Memory B cell (primary cell): Measurements from ENCODE around the gene GATD1.

Experiments used
- ATAC-seq: fragments of 150-1000 bp; cut with Tn5 transposase; 2 replicates; pipeline ENCODE4 v1.10.0; 2021; ENCODE audit warnings: low read depth, mild to moderate bottlenecking, moderate library complexity
- DNase-seq, 2 donors: peaks; one replicate each; pipeline ENCODE4 v3.0.0; 2022; ENCODE audit warnings: low spot score in 2 of 2
- H3K27ac Mint-ChIP-seq: one replicate; pipeline ENCODE4 v1.8.0; 2022; ENCODE audit warnings: mild to moderate bottlenecking, moderate library complexity, mixed read lengths
- H3K27me3 Mint-ChIP-seq: one replicate; pipeline ENCODE4 v1.8.0; 2022; ENCODE audit warnings: mixed read lengths
- H3K36me3 Mint-ChIP-seq: one replicate; pipeline ENCODE4 v1.8.0; 2022; ENCODE audit warnings: mild to moderate bottlenecking, mixed read lengths
- H3K4me1 Mint-ChIP-seq: one replicate; pipeline ENCODE4 v1.8.0; 2022; ENCODE audit warnings: mixed read lengths
- H3K4me3 Mint-ChIP-seq: one replicate; pipeline ENCODE4 v1.8.0; 2022; ENCODE audit warnings: mild to moderate bottlenecking, moderate library complexity, mixed read lengths
- H3K9me3 Mint-ChIP-seq: one replicate; pipeline ENCODE4 v1.8.0; 2022; ENCODE audit warnings: mixed read lengths

GATD1 gene

DNA sequence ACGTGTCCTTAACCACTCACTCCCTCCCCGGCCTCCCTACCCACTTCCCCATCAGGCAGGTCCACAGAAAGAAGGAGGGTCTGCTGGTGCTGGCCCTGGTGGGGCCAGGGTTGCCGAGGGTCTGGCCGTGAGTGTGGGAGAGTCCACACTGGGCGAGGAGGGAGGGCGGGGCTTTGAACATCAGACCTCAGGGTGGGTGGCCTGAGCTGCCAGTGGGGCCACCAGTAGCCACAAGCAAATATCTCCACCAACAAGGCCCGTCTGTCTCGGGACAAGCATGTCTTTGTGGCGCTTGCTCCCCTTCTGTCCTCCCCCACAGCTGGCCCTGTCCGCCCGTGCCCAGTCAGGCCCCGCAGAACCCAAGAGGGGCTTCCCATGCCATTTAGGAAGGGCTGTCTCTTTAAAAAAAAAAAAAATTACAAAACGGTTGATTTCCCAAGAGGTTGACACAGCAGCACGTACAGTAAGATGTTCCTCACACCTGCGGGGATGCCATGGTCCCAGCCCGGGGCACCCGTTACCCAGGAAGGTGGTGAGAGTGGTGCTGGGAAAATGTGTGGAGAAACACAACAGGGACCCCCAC lies 47.7 kb downstream of the GATD1 start:
- H3K4me3 Mint-ChIP-seq: no peak overlapping the region
- no peak for ATAC-seq

DNA sequence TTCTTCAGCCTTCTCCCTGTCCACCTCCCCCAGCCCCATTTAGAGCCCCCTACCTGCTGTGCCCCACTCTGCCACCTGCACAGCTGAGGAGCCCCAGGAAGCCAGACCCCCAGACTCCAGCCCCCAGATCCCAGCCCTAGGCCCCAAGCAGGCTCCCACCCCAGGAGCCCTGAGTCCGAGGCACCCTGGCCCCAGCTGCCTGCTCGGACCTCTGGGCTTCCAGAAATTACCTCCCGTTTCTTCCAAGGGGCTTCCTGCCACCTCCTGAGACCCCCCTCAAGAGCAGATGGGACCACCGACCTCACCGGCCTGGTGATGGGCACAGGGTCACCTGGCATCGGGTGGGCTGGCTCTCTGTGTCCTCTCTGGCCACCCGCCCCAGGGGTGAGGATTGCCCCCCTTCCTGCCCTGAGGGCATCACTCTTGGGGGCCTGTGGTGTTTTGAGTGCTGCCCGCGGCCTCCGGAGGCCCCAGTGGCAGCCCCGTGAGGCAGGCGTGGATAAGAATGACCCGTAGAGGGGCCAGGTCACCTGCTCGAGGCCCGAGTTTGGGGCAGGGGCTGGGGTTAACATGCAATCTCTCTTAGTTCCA lies 48.3 kb downstream of the GATD1 start:
- ATAC-seq (no peak), DNase-seq (no peak)
- no peaks in the 10 kb centered on the region for H3K9me3 Mint-ChIP-seq
- no peak overlapping the region for H3K4me3 Mint-ChIP-seq
- no peaks in the 10 kb centered on the region for H3K36me3 Mint-ChIP-seq
- peaks cover 2% of the 10 kb centered on the region for H3K27me3 Mint-ChIP-seq
- peaks cover 4% of the 10 kb centered on the region for H3K4me1 Mint-ChIP-seq
- H3K27ac Mint-ChIP-seq: no peak overlapping the region

More for the DNA sequence above, 47.7 kb downstream of the GATD1 start:
- H3K27ac Mint-ChIP-seq: no peak overlapping the region
- no peak for DNase-seq
- peaks cover 2% of the 10 kb centered on the region for H3K27me3 Mint-ChIP-seq
- H3K4me1 Mint-ChIP-seq: peaks cover 4% of the 10 kb centered on the region
- H3K36me3 Mint-ChIP-seq: no peaks in the 10 kb centered on the region
- H3K9me3 Mint-ChIP-seq: no peaks in the 10 kb centered on the region

DNA sequence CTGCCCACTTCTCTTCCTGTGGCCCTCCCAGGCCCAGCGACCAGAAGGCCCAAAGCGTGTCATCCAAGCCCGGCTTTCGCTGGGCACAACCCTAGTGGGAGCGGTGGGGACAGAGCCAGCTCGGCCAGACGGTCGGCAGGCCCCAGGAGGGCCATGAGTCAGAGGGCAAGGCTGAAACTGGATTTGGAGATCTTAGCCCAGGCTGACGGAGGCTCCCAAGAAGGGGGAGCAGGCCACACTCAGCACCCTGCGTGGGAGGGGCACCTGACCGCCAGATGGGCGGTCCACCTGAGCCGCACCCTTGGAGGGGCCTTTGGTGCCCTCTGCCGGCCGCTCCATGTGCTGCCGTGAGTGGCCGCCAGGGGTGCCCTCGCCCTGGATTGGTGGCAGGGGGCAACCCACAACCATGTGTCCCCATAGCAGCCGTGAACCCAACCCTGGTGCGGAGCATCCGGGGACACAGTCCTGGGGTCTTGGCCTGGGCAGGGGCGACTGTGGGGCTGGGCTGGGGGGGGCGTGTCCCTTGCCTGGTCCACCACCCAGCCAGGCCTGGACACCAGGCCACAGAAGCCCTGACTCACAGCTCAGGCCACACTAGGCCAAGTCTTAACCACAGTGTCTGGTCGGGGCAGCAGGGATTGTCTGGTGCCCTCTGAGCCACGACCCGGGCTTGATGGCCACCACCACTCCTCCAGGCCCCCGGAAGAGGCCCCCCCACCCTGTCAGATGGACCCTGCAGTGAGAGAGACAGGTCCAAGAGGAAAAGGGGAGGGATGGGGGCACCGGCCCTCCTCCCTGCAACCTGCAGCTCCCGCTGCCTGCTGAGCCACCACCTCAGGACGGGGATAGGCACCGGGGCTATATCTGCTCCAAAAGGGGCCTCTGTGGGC lies 49.2 kb downstream of the GATD1 start:
- no peak overlapping the region for H3K4me3 Mint-ChIP-seq
- H3K36me3 Mint-ChIP-seq: no peaks in the 10 kb centered on the region
- H3K27ac Mint-ChIP-seq: no peak overlapping the region
- peaks cover 3% of the 10 kb centered on the region for H3K27me3 Mint-ChIP-seq
- H3K4me1 Mint-ChIP-seq: peaks cover 8% of the 10 kb centered on the region
- H3K9me3 Mint-ChIP-seq: no peaks in the 10 kb centered on the region
- peak; percentile 76 to 89 for DNase-seq
- peak; percentile 80 for ATAC-seq

DNA sequence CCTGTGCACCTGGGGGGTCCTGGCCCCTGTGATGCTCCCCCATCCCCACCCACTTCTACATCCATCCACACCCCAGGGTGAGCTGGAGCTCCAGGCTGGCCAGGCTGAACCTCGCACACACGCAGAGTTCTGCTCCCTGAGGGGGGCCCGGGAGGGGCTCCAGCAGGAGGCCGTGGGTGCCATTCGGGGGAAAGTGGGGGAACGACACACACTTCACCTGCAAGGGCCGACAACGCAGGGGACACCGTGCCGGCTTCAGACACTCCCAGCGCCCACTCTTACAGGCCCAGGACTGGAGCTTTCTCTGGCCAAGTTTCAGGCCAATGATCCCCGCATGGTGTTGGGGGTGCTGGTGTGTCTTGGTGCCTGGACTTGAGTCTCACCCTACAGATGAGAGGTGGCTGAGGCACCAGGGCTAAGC lies 50.0 kb downstream of the GATD1 start:
- Mint-ChIP-seq H3K4me1 (peaks cover 10% of the 10 kb centered on the region), H3K27me3 (peaks cover 4% of the 10 kb centered on the region), H3K36me3 (no peaks in the 10 kb centered on the region), H3K4me3 (peak overlapping the region; percentile 44), H3K27ac (no peak overlapping the region), H3K9me3 (no peaks in the 10 kb centered on the region)
- ATAC-seq (no peak), DNase-seq (peak in 1 of 2 donors; percentile 25)

GRCh38 chr11:726278-727220 lies 50.7 kb downstream of the GATD1 start:
- Mint-ChIP-seq H3K9me3 (no peaks in the 10 kb centered on the region), H3K4me1 (peaks cover 11% of the 10 kb centered on the region), H3K27ac (peak overlapping the region; percentile 31), H3K36me3 (no peaks in the 10 kb centered on the region), H3K27me3 (peaks cover 4% of the 10 kb centered on the region), H3K4me3 (peak overlapping the region; percentile 81)
- peak in 1 of 2 donors; percentile 60 for DNase-seq
- peak; percentile 13 for ATAC-seq

GRCh38 chr11:725624-726202 lies 51.6 kb downstream of the GATD1 start:
- Mint-ChIP-seq H3K36me3 (no peaks in the 10 kb centered on the region), H3K27ac (peak overlapping the region; percentile 31), H3K9me3 (no peaks in the 10 kb centered on the region), H3K27me3 (peaks cover 4% of the 10 kb centered on the region), H3K4me3 (peak overlapping the region; percentile 81), H3K4me1 (peaks cover 14% of the 10 kb centered on the region)
- ATAC-seq: no peak
- DNase-seq: peak in 1 of 2 donors; percentile 20

DNA sequence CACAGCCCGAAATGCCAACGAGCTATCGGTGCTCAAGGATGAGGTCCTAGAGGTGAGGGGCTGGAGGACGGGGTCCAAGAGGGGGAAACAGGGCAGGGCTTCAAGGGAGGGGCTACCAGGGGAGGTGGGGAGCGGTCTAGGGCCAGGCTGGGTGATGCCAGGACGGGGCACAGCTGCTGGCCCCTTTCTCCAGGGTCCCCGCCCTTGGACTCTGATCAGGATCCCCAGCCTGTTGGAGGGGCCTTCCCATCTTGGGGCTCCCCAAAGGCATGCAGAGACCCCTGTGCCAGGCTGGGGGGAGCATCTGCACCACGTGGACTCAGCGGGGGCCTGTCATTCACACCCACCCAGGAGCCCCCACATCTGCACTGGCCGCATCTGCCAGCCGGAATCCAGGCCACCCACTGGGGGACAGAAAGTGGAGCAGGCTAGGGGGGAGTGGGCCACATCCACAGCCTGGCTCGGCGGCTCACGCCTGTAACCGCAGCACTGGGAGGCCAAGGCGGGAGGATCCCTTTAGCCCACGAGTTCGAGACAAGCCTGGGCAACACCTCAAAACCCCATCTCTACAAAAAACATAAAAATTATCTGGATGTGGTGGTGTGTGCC lies 52.4 kb downstream of the GATD1 start:
- H3K4me1 Mint-ChIP-seq: peaks cover 14% of the 10 kb centered on the region
- H3K27me3 Mint-ChIP-seq: peaks cover 4% of the 10 kb centered on the region
- H3K4me3 Mint-ChIP-seq: peak overlapping the region; percentile 81
- no peaks in the 10 kb centered on the region for H3K36me3 Mint-ChIP-seq
- H3K27ac Mint-ChIP-seq: no peak overlapping the region
- DNase-seq: peak in 1 of 2 donors; percentile 22
- ATAC-seq: no peak
- no peaks in the 10 kb centered on the region for H3K9me3 Mint-ChIP-seq

GRCh38 chr11:724049-724777 lies 53.1 kb downstream of the GATD1 start:
- no peak for ATAC-seq
- H3K4me1 Mint-ChIP-seq: peaks cover 16% of the 10 kb centered on the region
- no peaks in the 10 kb centered on the region for H3K36me3 Mint-ChIP-seq
- peak overlapping the region; percentile 29 for H3K4me3 Mint-ChIP-seq
- peaks cover 5% of the 10 kb centered on the region for H3K27me3 Mint-ChIP-seq
- H3K27ac Mint-ChIP-seq: no peak overlapping the region
- H3K9me3 Mint-ChIP-seq: no peaks in the 10 kb centered on the region
- no peak for DNase-seq

DNA sequence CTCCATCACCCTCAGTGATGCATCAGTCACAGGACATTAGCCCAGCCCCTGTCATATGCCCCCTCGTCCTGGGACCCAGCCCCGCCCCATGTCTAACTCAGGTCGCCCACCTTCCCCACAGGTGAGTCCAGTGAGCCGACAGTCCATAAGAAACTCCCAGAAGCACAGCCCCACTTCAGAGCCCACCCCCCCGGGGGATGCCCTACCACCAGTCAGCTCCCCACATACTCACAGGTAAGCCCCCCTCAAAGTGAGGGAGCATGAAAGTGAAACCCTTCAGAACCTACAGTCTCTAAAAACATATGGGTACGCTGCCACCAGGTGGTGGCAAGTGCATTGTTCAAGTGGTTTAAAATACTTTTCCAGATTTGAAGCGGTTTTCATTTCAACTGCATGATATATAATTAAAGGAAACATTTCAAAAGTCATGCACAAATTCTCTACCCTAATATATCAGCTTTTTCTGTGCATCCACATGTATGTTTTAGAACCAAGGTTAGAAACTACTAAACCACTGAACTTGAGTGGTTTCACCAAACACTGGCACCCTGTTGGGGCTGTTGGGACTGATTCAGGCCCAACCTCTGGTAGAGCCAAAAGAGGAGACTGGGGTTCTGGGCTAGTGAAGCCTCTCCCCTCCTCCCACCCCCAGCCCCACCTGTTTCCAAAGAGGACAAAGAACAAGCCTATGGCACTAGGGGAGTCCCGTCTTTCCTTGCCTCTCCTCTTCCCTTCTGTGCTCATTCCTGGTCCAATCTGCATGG lies 54.0 kb downstream of the GATD1 start:
- Mint-ChIP-seq H3K4me3 (peak overlapping the region; percentile 84), H3K9me3 (no peaks in the 10 kb centered on the region), H3K27me3 (peaks cover 6% of the 10 kb centered on the region), H3K27ac (no peak overlapping the region), H3K4me1 (peaks cover 16% of the 10 kb centered on the region), H3K36me3 (no peaks in the 10 kb centered on the region)
- peak; percentile 25 for ATAC-seq
- peak; percentile 47 to 64 for DNase-seq

DNA sequence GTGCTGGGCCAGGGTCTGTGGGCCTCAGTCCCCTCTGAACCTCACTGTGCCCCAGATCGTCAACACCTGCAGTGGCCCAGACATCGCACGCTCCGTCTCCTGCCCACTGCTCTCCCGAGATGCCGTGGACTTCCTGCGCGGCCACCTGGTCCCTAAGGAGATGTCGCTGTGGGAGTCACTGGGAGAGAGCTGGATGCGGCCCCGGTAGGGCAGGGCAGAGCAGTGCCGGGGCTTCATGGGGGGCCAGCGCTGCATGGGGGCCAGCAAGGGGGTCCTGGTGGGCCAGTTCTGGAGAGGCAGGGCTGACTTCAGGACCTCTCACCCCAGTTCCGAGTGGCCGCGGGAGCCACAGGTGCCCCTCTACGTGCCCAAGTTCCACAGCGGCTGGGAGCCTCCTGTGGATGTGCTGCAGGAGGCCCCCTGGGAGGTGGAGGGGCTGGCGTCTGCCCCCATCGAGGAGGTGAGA lies 54.9 kb downstream of the GATD1 start:
- no peak for DNase-seq
- Mint-ChIP-seq H3K27me3 (peaks cover 6% of the 10 kb centered on the region), H3K4me3 (peak overlapping the region; percentile 83), H3K27ac (no peak overlapping the region), H3K36me3 (no peaks in the 10 kb centered on the region), H3K9me3 (no peaks in the 10 kb centered on the region), H3K4me1 (peaks cover 16% of the 10 kb centered on the region)
- no peak for ATAC-seq

DNA sequence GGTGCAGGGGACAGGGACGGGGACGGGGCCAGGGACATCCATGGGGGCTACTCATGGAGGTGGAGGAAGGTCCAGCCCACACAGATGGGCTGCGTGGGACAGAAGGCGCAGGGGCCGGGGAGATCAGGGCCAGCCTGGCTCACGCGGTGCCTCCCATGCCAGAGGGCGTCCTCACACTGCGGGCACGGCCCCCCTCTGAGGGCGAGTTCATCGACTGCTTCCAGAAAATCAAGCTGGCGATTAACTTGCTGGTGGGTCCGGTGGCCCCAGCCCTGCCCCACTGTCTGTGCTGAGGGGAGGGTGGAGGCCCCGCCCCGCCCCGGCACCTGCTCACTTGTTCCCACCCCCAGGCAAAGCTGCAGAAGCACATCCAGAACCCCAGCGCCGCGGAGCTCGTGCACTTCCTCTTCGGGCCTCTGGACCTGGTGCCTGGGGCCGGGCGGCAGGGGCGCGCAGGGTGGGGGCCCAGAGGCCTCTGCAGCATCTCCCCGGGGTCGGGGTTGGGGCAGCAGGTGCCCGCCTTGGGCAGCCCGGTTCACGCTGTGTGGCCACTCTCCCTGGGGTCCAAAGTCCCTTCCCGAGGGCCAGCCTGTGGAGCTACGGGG lies 55.4 kb downstream of the GATD1 start:
- Mint-ChIP-seq H3K4me1 (peaks cover 16% of the 10 kb centered on the region), H3K4me3 (peak overlapping the region; percentile 83), H3K36me3 (no peaks in the 10 kb centered on the region), H3K27ac (no peak overlapping the region), H3K27me3 (peaks cover 6% of the 10 kb centered on the region), H3K9me3 (no peaks in the 10 kb centered on the region)
- ATAC-seq (peak; percentile 87), DNase-seq (peak; percentile 72 to 73)
